GM19463 (cell line): ENCODE measurements around the gene NHEJ1.

Experiments
- ATAC-seq: cut with Tn5 transposase; IDR thresholded peaks from one replicate; pipeline ENCODE4 v1.9.1; 2021; ENCODE audit warnings: mild to moderate bottlenecking, moderate library complexity; ENCODE audit not compliant: unreplicated experiment

NHEJ1 gene

DNA sequence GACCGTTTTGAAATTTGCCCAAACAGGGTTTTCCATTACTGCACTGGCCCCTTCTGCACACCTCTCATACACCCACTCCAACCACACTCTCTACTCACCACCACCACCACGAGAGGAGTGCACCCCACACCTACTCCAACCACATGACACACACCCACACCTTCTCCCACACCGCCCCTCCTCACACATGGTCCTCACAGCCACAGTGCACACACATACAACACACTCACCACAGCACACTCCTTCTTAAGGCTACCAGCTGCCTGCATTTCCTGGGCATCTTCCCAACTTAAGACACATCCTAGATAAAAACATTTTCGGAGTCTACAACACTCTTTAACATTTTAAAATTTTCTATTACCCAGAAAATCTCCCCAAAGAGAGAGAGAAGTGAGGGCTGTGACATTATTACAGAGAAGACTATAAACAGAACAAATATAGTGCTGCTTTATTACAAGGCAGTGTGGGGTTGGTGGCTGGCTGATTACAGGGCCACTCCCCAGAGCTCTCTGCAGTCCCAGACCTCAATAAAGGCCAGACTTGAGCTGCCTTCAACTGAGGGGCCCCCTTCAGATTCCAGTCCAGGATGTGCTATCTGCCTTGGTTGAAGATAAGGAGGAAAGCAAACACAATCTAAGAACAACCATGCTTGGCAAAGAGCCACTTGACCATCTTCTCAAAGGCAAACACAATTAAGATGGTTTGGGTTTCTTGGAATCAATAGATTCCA, 36.1 kb downstream of the NHEJ1 start:
- no peak for ATAC-seq

DNA sequence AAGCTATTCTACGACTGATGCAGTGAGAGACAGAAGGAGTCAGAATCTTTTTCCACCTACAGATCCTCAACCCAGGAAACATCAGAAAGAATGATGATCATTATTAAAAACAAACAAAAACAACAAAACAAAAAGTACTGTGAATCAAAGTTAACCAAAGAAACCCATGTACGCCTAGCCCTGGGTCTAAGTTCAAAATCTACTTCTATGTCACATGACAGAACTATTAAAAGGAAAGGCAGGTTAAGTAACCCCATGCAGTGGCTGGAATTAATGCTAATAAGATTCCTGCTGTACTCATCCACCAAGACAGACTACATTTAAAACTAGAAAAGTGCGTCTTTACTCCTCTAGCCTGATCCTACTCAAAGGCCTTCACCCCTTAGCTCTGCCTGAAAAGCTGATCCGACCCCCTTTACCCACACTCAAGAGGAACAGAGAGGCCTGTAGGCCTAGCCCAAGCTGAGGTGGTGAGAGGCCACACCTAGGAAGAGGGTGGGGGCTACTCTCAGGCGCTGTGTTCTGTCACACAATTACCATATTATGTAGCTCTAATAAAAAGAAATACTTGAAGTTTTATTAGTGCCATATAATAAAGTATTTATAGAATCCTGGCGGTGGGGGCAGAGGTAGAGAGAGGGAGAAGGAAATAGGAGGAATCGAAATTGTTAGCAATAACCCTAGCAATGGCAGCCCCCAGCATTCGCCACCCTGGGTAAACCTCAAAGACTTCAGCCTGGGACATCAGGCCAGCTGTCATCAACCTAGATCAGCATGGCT, 37.1 kb downstream of the NHEJ1 start:
- no peak for ATAC-seq

DNA sequence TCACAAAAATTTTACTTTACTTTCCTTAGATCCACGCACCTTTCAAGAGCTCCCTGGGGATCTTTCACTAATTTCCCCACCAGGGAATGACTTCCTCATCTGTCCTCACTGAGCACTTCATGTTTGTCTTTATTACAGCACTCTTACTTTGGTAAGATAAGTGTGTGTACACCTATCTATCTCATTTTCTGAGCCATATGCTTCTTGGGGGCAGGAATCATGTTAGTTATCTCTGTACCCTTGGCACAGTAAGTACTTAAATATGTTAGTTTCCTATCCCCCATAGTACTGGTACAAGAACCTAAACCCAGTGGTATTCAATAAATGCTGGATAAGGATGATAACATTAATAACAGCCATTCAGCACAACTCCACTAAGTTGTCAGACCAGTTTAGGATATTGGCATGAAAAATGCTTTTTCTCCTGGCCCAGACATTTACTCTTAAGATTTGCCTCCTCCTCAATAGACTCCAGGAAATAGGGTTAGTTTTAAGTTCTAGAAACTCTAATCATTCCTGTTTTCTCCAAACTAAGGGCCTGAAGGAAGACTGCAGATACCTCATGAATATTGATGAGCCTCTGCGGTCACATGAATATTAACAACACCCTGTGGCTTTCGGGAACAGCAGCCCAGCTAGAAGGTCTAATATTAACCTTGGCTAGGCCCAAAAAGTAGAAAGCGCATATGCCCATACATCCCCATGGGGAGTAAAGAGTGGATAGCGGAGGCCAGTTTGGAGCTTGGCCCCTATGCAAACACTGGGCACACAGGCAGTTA, 38.2 kb downstream of the NHEJ1 start:
- ATAC-seq, result no peak

DNA sequence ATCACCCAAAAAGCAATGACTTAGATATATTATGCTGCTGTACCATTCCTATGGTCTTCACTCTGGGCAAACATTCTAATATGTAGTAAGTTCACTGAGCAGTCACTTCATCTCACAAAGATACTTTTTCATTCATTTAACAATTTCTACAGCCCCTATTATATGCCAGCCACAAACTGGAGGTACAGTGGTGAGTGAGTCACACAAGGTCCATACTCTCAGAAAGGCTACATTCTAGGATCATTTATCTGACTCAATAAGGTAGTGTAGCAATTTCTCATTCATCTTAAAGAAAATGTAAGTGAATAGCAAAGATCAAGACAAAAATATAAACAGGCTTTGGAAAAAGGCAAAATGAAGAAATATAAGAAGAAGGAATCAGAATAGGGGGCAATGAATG, 40.5 kb downstream of the NHEJ1 start:
- ATAC-seq, result no peak

DNA sequence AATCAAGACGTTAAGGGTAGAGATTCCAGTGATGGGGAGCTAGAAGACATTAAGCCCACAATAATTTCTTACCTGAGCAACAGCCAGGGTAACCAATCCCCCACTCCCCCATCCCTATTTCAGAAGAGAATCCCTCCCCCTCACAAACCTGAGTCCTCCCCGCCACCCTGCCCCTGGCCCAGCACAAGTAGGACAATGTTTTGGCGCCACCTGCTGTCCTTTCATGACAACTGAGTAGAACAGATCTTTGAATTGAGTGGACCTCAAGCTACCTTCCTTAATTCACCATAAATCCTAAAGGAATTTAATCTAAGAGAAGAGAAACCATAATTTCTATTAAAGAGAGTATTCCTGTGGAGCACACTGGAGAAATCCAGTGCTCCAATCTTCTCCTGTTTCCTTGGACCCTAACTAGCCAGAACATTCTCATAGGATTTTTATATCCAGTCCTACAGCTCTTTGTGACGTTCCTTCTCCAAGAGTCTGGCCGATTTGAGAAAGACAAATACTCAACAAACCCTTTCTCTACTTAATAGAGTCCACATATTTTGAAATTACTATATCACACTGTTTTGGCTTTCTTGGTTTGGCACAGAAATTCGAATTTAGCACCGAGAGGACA, 41.1 kb downstream of the NHEJ1 start:
- ATAC-seq, result no peak

DNA sequence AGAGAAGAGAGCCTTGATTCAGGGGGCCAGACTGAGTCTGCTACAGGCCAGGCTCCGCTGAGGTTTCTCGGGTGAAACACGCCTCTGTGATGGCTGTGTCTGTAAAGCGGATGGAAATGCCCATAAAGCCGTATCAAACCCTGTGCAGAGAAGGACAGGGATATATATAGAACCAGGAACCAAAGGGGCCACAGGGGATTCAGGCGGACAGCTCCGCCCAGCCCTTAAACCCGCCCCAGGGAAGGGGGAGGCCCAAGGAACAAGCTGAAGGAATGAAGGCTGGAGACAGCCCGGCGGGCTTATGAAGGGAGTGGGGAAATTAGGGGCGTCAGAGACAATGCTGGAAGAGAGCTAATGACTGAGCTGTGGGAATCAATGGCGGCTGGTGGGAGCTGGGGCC, 42.1 kb downstream of the NHEJ1 start:
- no peak for ATAC-seq

DNA sequence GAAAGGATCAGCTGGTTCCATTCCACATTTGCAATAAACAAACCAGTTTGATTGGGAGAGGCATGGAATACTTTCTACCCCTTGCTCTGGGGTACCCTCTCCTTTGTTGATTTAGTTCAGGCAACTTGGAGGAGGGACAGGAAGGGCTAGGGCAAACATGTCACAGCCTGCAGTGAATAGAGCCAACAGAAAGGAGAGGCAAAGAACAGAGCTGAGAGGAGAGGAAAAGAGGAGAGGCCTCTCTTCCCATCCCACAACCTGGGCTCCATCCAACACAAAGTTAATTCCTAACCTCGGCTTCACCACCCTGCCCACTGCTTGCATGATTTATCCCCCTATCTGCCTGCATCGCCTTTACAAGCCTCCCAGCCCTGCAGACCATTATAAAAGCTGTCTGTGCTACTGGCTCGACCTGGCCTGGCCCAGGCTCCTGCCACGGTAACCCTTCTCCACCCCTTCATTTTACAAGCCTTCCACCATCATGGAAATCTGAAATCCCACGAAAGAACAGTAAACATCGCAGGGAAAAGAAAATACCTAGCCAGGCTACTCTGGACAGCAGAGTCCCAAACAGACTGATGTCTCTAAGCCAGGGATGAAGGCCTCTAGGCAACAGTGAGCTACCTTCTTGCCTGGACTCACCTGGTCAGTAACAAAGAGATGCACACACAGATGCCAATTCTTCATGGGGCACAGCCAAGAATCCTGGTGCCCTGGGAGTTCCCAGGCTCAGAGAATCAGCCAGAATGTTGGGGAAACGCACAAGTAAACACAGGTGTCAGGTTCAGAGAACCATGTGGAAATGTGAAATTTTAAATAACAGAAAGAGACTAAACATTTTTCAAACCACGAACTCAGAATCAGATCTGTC, 43.6 kb downstream of the NHEJ1 start:
- ATAC-seq, result no peak

DNA sequence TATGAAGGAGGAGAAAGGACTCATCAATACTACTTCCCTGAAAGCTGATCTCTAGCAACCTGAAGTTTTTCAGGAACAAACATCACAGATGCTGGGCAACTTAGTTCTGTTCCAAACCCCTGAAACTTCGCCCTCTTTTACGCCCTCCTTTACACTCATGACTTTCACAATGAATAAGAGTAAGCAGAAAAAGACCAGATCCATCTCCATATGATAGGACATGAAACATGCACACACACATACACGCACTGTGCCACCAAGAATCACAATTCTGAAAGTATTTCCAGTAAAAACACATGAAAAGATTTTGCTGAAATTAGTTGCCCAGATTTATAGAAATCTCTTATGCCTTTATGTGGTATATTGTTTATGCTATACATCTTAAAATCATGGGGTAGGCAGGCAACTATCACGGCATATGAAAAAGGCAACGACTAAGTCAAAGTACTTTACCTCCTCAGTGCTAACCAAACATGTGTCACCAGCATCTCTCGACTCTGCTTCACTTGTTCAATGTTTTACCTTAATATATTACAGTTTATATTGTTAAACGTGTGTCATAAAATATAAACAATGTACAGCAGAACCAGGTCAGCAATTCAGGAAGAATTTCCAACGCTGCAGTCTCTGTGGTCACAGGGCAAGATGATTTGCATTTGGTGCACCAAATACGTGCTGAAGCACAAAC, 47.8 kb downstream of the NHEJ1 start:
- ATAC-seq, result no peak

DNA sequence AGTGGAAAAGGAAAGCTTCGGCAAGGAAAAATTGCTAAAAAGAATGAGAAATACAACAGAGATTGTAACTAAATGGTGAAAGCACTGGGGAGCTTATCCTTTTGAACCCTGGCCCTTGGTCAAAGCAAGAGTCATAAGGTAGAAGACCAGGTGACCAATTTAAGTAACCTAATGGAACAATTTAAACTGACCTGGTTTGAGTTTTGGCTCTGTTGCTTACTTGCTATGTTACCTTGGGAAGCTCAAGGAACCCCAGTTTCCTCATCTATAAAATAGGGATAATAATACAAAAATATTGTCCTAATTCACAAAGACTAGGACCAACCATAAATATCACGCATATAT, 48.6 kb downstream of the NHEJ1 start:
- ATAC-seq, result no peak

DNA sequence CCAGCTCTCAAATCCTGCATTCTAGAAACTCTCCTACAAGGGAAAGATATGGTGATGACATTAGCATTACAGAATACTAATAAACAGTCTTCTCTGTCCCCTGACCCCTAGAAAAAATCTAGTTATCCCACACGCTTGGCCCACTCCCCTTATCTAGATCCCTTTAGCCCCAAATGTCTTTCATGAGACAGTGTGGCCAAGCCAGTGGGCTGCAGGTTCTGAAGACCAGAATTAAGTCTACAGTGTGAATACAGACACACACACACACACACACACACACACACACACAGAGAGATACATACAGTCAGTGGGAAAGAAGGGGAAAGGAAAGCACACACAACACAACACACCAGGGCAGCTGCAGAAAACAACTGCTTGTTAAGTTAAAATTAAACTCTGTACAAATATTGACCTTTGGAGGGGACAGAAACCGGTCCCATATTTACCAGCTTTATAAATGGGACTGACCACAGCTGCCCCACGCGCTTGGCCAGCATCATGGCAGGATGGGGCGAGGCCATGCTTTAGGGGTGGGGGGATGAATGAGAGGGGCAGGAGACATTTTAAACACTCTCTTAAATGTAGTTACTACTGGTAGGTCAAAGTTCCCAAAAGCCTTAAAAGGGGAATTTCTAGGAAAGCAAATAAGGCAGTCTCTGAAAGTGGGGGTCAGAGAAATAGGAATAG, 49.1 kb downstream of the NHEJ1 start:
- no peak for ATAC-seq

DNA sequence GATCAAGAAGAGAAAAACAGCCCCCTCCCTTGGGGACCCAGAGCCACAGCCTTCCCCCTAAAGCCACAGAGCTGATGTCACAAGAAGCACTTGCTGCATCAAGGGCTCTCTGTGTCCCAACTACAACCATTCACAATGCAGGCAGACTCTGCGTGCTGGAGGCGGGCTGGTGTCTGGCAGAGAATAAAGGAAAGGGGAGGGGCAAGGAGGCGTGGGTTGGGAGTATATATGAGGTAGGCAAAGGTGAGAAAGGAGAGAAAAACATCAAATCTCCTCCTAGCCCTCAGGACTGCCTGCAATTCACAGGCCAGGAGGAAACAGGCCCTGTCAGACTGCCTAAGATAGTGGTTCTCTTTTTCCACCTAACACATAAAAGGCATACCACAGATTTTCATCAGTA, 51.1 kb downstream of the NHEJ1 start:
- no peak for ATAC-seq

DNA sequence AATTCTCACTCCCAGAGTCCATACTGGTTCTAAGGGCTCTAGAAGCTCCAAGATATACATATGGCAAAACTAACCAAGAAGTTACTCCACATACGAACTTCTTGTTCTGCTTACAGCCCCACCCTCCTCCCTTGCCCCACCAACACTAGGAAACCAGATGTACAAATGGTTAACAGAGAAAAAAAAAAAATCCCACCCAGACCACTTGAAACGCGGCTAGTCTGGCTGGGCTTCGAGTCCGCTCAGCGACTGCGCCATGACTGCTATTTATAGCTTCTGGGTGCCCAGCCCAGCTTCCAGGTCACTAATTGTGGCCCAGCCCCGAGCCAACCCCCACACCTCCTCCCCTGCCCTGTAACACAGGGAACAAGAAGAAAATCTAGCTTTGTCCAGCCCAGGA, 52.9 kb downstream of the NHEJ1 start:
- ATAC-seq, result no peak

DNA sequence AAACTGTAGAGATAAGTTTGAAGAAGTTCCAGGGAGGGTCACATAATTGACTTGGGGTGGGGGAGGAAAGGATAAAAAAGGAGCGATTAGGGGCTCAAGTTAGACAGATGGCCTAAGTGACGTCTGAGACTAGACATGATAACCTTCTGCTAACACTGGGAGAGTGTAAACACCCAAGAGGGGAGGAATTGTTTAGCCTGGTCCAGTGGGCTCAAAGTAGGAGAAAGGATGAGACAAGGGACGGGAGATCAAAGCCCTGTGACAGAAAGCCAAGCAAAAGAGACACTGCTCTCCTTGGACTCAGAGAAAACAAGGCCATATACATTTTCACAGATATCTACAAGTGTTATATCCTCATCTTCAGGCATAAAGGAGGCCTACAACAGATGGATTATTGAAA, 54.4 kb downstream of the NHEJ1 start:
- no peak for ATAC-seq

DNA sequence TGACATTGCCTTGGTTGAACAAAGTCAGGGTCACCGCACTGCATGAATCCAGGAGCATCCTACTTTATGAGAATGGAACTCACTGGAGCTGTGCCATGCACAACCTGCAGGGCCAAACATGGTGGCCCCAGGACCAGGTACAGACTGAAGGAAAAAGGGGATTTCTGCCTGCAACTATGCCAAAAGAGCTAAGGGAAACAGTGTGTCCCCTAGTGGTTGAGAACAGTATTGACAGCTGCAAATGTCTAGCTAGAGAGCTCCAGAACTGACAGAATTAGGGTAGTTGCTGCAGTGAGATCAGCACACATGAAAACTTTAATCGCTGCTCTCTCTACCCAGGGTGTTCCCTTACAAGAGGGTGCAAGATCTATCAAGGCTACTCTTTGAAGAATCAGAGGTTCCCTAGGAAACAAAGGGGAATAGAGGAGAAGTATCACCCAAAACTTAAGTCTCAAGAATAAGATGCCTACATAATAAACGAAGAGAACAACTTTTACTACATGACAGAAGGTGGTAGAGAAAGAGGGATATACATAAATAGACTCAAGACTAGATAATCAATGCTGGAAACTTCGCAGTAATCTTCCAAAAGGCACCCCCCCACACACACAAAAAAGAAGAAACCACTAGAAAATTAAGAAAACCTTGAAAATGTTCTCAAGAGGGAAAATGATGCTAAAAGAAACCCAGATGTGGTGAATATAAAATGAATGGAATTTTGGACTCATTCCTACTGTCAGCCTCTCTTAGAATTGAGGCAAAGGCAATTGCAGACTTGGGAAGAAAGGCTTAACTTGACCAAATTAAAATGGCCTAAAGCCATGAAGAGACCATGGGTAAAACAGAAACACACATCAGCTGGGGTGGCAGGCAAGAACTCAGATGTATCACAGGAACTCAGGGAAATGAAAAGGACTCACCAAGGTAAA, 56.2 kb downstream of the NHEJ1 start:
- ATAC-seq, result no peak

DNA sequence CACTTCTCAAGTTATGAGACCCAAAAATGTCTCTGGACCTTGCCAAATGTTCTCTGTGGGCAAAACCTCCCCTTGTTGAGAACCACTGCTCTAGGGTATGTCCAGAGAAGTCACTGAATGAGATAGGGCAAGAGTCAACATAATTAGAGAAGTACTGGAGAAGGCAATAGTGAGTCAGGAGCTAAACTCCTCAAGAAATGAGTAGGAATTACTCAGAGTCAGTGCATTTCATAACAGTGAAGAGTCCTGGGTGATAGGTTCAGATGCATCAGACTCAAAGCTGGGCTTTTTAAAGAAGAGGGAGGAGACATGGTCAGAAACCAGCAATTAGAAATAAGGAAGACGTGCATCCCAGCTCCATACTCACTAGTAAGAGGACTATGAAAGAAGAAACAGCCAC, 61.3 kb downstream of the NHEJ1 start:
- ATAC-seq, result no peak

DNA sequence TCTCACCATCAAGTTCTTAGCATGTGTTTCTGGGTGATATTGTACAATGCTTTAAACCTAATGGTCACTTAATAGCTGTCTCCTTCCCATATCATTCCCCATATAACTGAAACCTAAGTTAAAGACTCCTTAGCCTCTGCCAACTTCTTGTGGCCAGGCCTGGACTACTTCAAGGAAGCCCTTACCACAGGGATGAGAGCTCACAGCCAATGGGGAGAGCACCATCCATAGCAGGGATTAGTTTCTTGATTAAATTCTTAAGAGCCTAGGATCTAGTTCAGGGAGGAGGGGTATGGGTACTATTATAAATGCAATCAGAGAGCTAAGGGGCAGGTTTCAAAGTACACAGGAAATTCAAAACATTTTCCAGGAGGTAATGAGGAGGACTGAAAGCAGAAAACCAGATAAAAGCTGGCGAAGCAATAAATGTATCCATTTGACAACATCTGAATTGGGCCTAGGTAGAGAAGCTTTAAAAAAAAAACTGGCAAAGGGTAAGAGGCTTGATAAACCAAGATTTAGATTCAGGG, 65.1 kb downstream of the NHEJ1 start:
- ATAC-seq, result no peak

DNA sequence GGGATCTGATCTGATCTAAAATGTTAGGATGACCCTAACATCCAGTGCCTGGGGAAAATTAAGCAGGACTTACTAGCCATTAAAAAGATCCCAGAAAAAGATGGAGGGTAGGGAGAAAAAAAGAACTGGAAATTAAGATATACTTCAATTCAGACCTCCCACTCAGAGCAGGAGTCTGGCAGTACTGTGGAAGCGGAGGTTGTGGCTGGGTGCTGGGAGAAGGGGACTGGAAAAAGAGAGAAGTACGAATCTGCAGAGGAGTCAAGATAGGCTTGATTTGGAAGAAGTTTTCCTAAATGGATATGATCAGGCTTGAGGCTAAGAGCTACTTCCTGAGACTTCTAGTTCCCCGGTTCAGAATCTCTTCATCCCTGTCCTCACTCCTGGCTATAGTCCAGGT, 66.4 kb downstream of the NHEJ1 start:
- no peak for ATAC-seq
